GM12878 (cell line): ENCODE measurements around the gene MUC16. TPM values are rescaled to one million over a fixed set of nuclear protein-coding genes. Genes with fewer than 3 reads are reported as not detected.
A peak's percentile ranks its signal among the peaks of the same experiment; 100 is the strongest.

Experiments
- ATAC-seq: fragments of 200-7000 bp; cut with Tn5 transposase; 3 replicates; pipeline ENCODE4 v1.9.1; 2020; ENCODE audit warnings: mild to moderate bottlenecking, moderate library complexity
- Bru-seq: library from RNA; stranded (reverse); fragments of 400-500 nt; gene quantifications from one replicate; lab custom pipeline; 2021; lab: Mats Ljungman, UMichigan
- BruChase-seq, 2 experiments: library from RNA; stranded (reverse); fragments of 400-500 nt; gene quantifications; one replicate each; lab custom pipeline; 2021; lab: Mats Ljungman, UMichigan
- BruUV-seq: library from RNA; stranded (reverse); fragments of 400-500 nt; replicated peaks from 2 replicates; lab custom pipeline; 2021; lab: Mats Ljungman, UMichigan
- CTCF ChIA-PET: fragments of 300-600 bp; sonication (Branson Sonifier 250); formaldehyde crosslinking; extraction: SDS; loops from one replicate; lab custom pipeline; 2021; ENCODE audit warnings: inconsistent platforms; lab: Yijun Ruan, JAX
- POLR2A ChIA-PET: fragments of 350-600 bp; formaldehyde crosslinking; extraction: SDS; loops from one replicate; lab custom pipeline; 2021; ENCODE audit warnings: inconsistent platforms; lab: Charles Lee
- RAD21 ChIA-PET: fragments of 300-600 bp; sonication (Branson Sonifier 250); formaldehyde crosslinking; loops from one replicate; lab custom pipeline; 2023; ENCODE audit warnings: antibody characterized with exemption; ENCODE audit not compliant: unreplicated experiment; lab: Charles Lee
- SMC1A ChIA-PET: fragments of 300-600 bp; sonication (Branson Sonifier 250); formaldehyde crosslinking; loops from one replicate; lab custom pipeline; 2023; ENCODE audit not compliant: unreplicated experiment, uncharacterized antibody; lab: Charles Lee
- DNase-seq: peaks from one replicate; pipeline ENCODE4 v3.0.0-alpha.2; 2011; ENCODE audit warnings: low read depth, low spot score
- FAIRE-seq: peaks from 3 replicates; lab custom pipeline; 2011; peaks lifted over from hg19 to GRCh38; lab: Jason Lieb, UNC
- H2AFZ ChIP-seq: 2 replicates; pipeline ENCODE4 v1.6.0; 2011; ENCODE audit warnings: low read depth, low read length, control low read depth; ENCODE audit not compliant: control insufficient read depth
- H3K27ac ChIP-seq: 2 replicates; pipeline ENCODE4 v1.5.1; 2011; ENCODE audit warnings: control low read depth; ENCODE audit not compliant: control insufficient read depth, insufficient read depth
- H3K27me3 ChIP-seq, 2 experiments: replicated peaks in 1 of 2; 2 replicates each; pipeline versions ENCODE4 v1.6.0 to v1.6.1; 2011; ENCODE audit warnings: low read length in 1 of 2; ENCODE audit not compliant: control insufficient read depth in 2 of 2, insufficient read depth in 2 of 2
- H3K36me3 ChIP-seq, 2 experiments: 2 replicates each; pipeline ENCODE4 v1.5.1; 2011; ENCODE audit warnings: low read length in 1 of 2; ENCODE audit not compliant: control insufficient read depth in 2 of 2, insufficient read depth in 2 of 2
- H3K4me1 ChIP-seq: 2 replicates; pipeline ENCODE4 v1.6.1; 2011; ENCODE audit warnings: mild to moderate bottlenecking, low read length, moderate library complexity, mixed read lengths; ENCODE audit not compliant: control insufficient read depth, insufficient read depth
- H3K4me2 ChIP-seq: 2 replicates; pipeline ENCODE4 v1.6.0; 2011; ENCODE audit warnings: control low read depth; ENCODE audit not compliant: control insufficient read depth, insufficient read depth
- H3K4me3 ChIP-seq: fragments of 200-600 bp; sonication (generic); 2 replicates; pipeline ENCODE4 v1.5.1; 2016
- H3K79me2 ChIP-seq: 2 replicates; pipeline ENCODE4 v1.6.0; 2011; ENCODE audit warnings: low read length; ENCODE audit not compliant: control insufficient read depth, insufficient read depth
- H3K9ac ChIP-seq: 2 replicates; pipeline ENCODE4 v1.8.0; 2011; ENCODE audit warnings: low read length, control low read depth, mixed read lengths; ENCODE audit not compliant: control insufficient read depth, insufficient read depth
- H3K9me3 ChIP-seq: replicated peaks from 3 replicates; pipeline ENCODE4 v1.5.1; 2011; ENCODE audit warnings: mild to moderate bottlenecking, low read length; ENCODE audit not compliant: control insufficient read depth, insufficient read depth
- H4K20me1 ChIP-seq: 2 replicates; pipeline ENCODE4 v1.6.0; 2011; ENCODE audit not compliant: control insufficient read depth, insufficient read depth
- DPF2 ChIP-seq: fragments of 450-650 bp; IDR thresholded peaks from 2 replicates; pipeline ENCODE4 v1.6.1; 2017; ENCODE audit warnings: mild to moderate bottlenecking
- IKZF1 ChIP-seq: fragments of 450-650 bp; conservative IDR thresholded peaks from 2 replicates; pipeline ENCODE4 v1.6.1; 2017; ENCODE audit warnings: antibody characterized with exemption, mild to moderate bottlenecking
- MTA2 ChIP-seq: fragments of 450-650 bp; IDR thresholded peaks from 2 replicates; pipeline ENCODE4 v1.6.1; 2016; ENCODE audit warnings: low read depth, mild to moderate bottlenecking, moderate library complexity
- RAD21 ChIP-seq: IDR thresholded peaks from 2 replicates; pipeline ENCODE4 v1.6.1; 2011; ENCODE audit warnings: mild to moderate bottlenecking, low read depth, low read length, moderate library complexity; ENCODE audit not compliant: insufficient read depth
- RAD51 ChIP-seq: fragments of 450-650 bp; IDR thresholded peaks from 2 replicates; pipeline ENCODE4 v1.6.1; 2016; ENCODE audit warnings: moderate library complexity, mild to moderate bottlenecking, inconsistent platforms
- SMC3 ChIP-seq: IDR thresholded peaks from 2 replicates; pipeline ENCODE4 v1.6.1; 2011; ENCODE audit warnings: low read length, improper control_type of control experiment, borderline replicate concordance
- WGBS: methylation state at CpG from one replicate; pipeline ENCODE4 v1.1.6; 2016; ENCODE audit warnings: low lambda C conversion rate; ENCODE audit not compliant: insufficient replicate concordance, insufficient coverage; ENCODE audit errors: missing lambda C conversion rate; 5-methylcytosine and 5-hydroxymethylcytosine counted together
- in situ Hi-C: fragments of 300-500 bp; cut with MboI; formaldehyde crosslinking; loops from 9 replicates; pipeline ENCODE4 v1.14.3; 2018; ENCODE audit warnings: mixed read lengths
- intact Hi-C: fragments of 100-400 bp; cut with micrococcal nuclease; formaldehyde crosslinking; loops from one replicate; pipeline ENCODE4 v1.14.2; 2022; ENCODE audit not compliant: unreplicated experiment
- long read RNA-seq, 2 experiments: library from polyadenylated mRNA; unstranded; transcript quantifications; one replicate each; pipeline ENCODE4 v2.0.0, GENCODE V29; 2019 to 2020
- polyA minus RNA-seq, 3 experiments: library from RNA; depleted of rRNA, polyadenylated mRNA; stranded (reverse); fragments of >200 nt; gene quantifications; 2 replicates each; pipeline ENCODE4 v1.2.3, GENCODE V29; 2011
- polyA plus RNA-seq, 11 experiments: library from polyadenylated mRNA; depleted of rRNA in 4 of 11; unstranded in 6 of 11; stranded (reverse) in 5 of 11; fragments of >200 nt; fragmentation: Nextera tagmentation in 4 of 11; fragmentation: Illumina TruSeq in 1 of 11; extraction: Ambion mirVana in 4 of 11; extraction: Trizol in 1 of 11; gene quantifications; 1 replicate in 1 of 11; 2 replicates in 10 of 11; pipeline versions ENCODE4 v1.2.1 to v1.2.3, GENCODE V29; 2011 to 2016; ENCODE audit warnings: inconsistent platforms in 2 of 11, missing spikeins in 2 of 11, low read depth in 1 of 11
- total RNA-seq, 4 experiments: library from RNA; depleted of rRNA in 3 of 4; stranded (reverse); fragments of >200 nt in 3 of 4; fragmentation: Illumina TruSeq in 1 of 4; extraction: Trizol in 1 of 4; gene quantifications; 2 replicates each; pipeline versions ENCODE4 v1.2.1 to v1.2.3, GENCODE V29; 2013 to 2021
- TF ChIP-seq, protein P1 (sequence below): IDR thresholded peaks from 2 replicates; pipeline ENCODE4 v1.6.1; 2012; ENCODE audit warnings: low read depth, low read length, improper control_type of control experiment
- TF ChIP-seq, protein P2 (sequence below): fragments of 450-650 bp; formaldehyde crosslinking; IDR thresholded peaks from 2 replicates; pipeline ENCODE4 v1.4.0; 2020; ENCODE audit warnings: mild to moderate bottlenecking, moderate library complexity
- TF ChIP-seq, protein P3 (sequence below): fragments of 450-650 bp; formaldehyde crosslinking; IDR thresholded peaks from 2 replicates; pipeline ENCODE4 v1.4.0; 2022; ENCODE audit warnings: mild to moderate bottlenecking, moderate library complexity
- TF ChIP-seq, protein P4 (sequence below): fragments of 450-650 bp; IDR thresholded peaks from 2 replicates; pipeline ENCODE4 v1.6.1; 2017; ENCODE audit warnings: borderline replicate concordance

MUC16 gene
- total RNA-seq (2013; cell fraction: nucleolus; rRNA removed): not detected in 2 replicates
- total RNA-seq (2014; rRNA removed): not detected in 2 replicates
- not detected in 2 replicates for total RNA-seq (2014; rRNA removed; fragmentation: Illumina TruSeq; extraction: Trizol)
- total RNA-seq (2021): not detected in 2 replicates
- polyA plus RNA-seq (2011; ENCODE audit: low read depth): not detected
- under 0.01 TPM in 1 of 2 replicates, not detected in the other for polyA plus RNA-seq (2011; rRNA removed)
- polyA plus RNA-seq (2011; cell fraction: cytosol; rRNA removed): under 0.01 and 0.01 TPM in 2 replicates
- polyA plus RNA-seq (2011; cell fraction: nucleus; rRNA removed): 0.01 and 0.03 TPM in 2 replicates
- under 0.01 TPM in 1 of 2 replicates, not detected in the other for polyA plus RNA-seq (2012)
- polyA plus RNA-seq (2014; fragmentation: Illumina TruSeq; extraction: Trizol): under 0.01 TPM in 1 of 2 replicates, not detected in the other
- not detected for polyA plus RNA-seq (2014; fragmentation: Nextera tagmentation; extraction: Ambion mirVana)
- polyA plus RNA-seq (2014; rRNA removed): not detected in 2 replicates
- not detected for polyA plus RNA-seq (2016; fragmentation: Nextera tagmentation; extraction: Ambion mirVana)
- polyA minus RNA-seq (2011; rRNA and poly(A)+ RNA removed): under 0.01 TPM in 2 replicates
- under 0.01 and 0.10 TPM in 2 replicates for polyA minus RNA-seq (2011; cell fraction: cytosol; rRNA and poly(A)+ RNA removed)
- polyA minus RNA-seq (2011; cell fraction: nucleus; rRNA and poly(A)+ RNA removed): 0.12 and 0.19 TPM in 2 replicates
- Bru-seq, nascent RNA: not detected
- BruChase-seq, experiment 1, labeled RNA remaining after a 6-hour chase: percentile 6 among the genes with signal in this experiment
- percentile 4 among the genes with signal in this experiment for BruChase-seq, experiment 2, labeled RNA remaining after a 2-hour chase
- long read RNA-seq, experiment 1: 0 reads
- long read RNA-seq, experiment 2: 0 reads

DNA sequence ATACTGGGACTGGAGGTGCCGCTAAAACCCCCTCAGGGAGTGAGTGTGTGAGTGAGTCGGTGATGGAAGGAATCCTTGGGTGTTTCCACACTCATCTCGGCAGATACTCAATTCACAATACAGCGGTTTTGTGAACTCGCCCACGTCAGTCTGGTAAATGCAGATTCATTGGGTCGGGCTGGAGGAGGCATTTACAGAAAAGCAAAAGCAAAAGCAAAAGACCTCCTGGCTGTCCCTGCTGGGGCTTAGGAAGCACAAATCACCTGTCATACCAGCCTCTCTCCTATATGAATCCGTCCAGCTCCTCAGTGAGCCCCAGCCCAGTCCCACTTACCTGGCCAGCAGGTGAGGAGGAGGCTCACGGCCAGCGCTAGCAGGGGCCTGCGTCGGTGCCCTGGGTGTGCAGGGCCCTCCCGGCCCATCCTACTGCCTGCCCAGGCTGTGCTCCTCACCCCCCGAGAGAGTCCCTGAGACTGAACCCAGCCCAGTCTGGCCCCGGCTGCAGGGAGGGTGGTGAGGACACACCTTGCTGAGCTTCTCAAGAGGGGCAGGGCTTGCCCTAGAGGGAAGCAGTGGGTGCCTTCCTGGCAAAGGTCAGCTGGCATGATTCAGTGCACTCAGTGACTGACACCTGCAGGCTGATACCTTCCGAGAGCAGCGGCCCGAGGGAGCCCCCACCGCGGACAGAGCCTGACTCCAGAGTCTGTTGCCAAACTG, at the start of gene MUC16:
Gene MUC16 (minus strand): TSS at position 475 of the 717 bp plus-strand sequence.
- Histone ChIP-seq H2AFZ (no peak within 1 kb of the TSS), H4K20me1 (no peaks in the 10 kb centered on the region), H3K36me3 (no peaks in the 10 kb centered on the region), H3K27me3 (no peaks in the 10 kb centered on the region), H3K9me3 (no peaks in the 10 kb centered on the region; the same call in 2 of the 3 replicates), H3K9ac (no peak within 1 kb of the TSS), H3K4me2 (no peak within 1 kb of the TSS), H3K4me1 (no peaks in the 10 kb centered on the region), H3K4me3 (no peak within 1 kb of the TSS), H3K79me2 (no peaks in the 10 kb centered on the region), H3K27ac (no peak within 1 kb of the TSS)
- intact Hi-C loops (no loop called here), in situ Hi-C loops (no loop called here)
- SMC1A ChIA-PET: no interaction called here
- CTCF ChIA-PET: no interaction called here
- no TSS peak for BruUV-seq
- DNase-seq (no peak), FAIRE-seq (no peak), ATAC-seq (no peak)
- RAD21 ChIA-PET: no interaction called here
- 30% methylated on average over 20 of the region's 20 CpGs for WGBS
- POLR2A ChIA-PET: no interaction called here
- TF ChIP-seq, protein P1, sequence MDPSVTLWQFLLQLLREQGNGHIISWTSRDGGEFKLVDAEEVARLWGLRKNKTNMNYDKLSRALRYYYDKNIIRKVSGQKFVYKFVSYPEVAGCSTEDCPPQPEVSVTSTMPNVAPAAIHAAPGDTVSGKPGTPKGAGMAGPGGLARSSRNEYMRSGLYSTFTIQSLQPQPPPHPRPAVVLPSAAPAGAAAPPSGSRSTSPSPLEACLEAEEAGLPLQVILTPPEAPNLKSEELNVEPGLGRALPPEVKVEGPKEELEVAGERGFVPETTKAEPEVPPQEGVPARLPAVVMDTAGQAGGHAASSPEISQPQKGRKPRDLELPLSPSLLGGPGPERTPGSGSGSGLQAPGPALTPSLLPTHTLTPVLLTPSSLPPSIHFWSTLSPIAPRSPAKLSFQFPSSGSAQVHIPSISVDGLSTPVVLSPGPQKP: no peak
- TF ChIP-seq RAD51 (no peak), MTA2 (no peak), RAD21 (no peak), SMC3 (no peak), IKZF1 (no peak), DPF2 (no peak)
- TF ChIP-seq, protein P2, sequence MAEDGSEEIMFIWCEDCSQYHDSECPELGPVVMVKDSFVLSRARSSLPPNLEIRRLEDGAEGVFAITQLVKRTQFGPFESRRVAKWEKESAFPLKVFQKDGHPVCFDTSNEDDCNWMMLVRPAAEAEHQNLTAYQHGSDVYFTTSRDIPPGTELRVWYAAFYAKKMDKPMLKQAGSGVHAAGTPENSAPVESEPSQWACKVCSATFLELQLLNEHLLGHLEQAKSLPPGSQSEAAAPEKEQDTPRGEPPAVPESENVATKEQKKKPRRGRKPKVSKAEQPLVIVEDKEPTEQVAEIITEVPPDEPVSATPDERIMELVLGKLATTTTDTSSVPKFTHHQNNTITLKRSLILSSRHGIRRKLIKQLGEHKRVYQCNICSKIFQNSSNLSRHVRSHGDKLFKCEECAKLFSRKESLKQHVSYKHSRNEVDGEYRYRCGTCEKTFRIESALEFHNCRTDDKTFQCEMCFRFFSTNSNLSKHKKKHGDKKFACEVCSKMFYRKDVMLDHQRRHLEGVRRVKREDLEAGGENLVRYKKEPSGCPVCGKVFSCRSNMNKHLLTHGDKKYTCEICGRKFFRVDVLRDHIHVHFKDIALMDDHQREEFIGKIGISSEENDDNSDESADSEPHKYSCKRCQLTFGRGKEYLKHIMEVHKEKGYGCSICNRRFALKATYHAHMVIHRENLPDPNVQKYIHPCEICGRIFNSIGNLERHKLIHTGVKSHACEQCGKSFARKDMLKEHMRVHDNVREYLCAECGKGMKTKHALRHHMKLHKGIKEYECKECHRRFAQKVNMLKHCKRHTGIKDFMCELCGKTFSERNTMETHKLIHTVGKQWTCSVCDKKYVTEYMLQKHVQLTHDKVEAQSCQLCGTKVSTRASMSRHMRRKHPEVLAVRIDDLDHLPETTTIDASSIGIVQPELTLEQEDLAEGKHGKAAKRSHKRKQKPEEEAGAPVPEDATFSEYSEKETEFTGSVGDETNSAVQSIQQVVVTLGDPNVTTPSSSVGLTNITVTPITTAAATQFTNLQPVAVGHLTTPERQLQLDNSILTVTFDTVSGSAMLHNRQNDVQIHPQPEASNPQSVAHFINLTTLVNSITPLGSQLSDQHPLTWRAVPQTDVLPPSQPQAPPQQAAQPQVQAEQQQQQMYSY (CRISPR knock-in tag): no peak
- TF ChIP-seq, protein P3, sequence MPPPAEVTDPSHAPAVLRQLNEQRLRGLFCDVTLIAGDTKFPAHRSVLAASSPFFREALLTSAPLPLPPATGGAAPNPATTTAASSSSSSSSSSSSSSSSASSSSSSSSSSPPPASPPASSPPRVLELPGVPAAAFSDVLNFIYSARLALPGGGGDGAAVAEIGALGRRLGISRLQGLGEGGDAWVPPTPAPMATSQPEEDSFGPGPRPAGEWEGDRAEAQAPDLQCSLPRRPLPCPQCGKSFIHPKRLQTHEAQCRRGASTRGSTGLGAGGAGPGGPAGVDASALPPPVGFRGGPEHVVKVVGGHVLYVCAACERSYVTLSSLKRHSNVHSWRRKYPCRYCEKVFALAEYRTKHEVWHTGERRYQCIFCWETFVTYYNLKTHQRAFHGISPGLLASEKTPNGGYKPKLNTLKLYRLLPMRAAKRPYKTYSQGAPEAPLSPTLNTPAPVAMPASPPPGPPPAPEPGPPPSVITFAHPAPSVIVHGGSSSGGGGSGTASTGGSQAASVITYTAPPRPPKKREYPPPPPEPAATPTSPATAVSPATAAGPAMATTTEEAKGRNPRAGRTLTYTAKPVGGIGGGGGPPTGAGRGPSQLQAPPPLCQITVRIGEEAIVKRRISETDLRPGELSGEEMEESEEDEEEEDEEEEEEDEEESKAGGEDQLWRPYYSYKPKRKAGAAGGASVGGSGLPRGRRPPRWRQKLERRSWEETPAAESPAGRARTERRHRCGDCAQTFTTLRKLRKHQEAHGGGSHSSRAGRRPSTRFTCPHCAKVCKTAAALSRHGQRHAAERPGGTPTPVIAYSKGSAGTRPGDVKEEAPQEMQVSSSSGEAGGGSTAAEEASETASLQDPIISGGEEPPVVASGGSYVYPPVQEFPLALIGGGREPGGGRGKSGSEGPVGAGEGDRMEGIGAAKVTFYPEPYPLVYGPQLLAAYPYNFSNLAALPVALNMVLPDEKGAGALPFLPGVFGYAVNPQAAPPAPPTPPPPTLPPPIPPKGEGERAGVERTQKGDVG: no peak
- TF ChIP-seq, protein P4, sequence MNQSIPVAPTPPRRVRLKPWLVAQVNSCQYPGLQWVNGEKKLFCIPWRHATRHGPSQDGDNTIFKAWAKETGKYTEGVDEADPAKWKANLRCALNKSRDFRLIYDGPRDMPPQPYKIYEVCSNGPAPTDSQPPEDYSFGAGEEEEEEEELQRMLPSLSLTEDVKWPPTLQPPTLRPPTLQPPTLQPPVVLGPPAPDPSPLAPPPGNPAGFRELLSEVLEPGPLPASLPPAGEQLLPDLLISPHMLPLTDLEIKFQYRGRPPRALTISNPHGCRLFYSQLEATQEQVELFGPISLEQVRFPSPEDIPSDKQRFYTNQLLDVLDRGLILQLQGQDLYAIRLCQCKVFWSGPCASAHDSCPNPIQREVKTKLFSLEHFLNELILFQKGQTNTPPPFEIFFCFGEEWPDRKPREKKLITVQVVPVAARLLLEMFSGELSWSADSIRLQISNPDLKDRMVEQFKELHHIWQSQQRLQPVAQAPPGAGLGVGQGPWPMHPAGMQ: no peak
